ENCODE measurements around the gene ENOX1.

DNA sequence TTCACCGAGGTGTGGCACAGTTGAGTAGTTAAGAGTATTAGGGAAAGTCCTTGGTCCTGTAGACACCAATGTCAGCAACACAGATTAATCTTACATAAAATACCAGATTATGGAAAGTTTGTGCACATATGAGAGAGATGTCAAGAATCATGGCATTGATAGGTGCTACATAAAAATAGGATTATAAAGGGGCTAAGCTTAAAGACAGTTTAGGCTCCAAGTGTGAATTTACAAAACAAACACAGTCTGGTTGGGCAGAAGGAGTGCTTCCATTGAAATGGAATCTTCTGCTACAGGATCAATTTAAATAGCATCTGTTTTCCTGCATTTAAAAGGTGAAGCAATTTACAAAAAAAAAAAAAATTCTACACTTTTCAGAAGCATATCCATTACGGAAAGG, 470.5 kb downstream of the ENOX1 start:
- TF ChIP-seq CTCF (IDR thresholded peaks at IDR 0.05) (no peak), POLR2A (IDR thresholded peaks at IDR 0.05) (no peak)
